GM19035 (cell line): ENCODE measurements around the gene CACNB1.

Experiments used
- ATAC-seq: cut with Tn5 transposase; IDR thresholded peaks from one replicate; pipeline ENCODE4 v1.9.1; 2021; ENCODE audit not compliant: unreplicated experiment

The CACNB1 gene

GRCh38 chr17:39197380-39198185 lies at the start of gene CACNB1:
Gene CACNB1 (minus strand): TSS chr17:39197669. CDS start chr17:39197495, 174 bp downstream.
- ATAC-seq: no peak

DNA sequence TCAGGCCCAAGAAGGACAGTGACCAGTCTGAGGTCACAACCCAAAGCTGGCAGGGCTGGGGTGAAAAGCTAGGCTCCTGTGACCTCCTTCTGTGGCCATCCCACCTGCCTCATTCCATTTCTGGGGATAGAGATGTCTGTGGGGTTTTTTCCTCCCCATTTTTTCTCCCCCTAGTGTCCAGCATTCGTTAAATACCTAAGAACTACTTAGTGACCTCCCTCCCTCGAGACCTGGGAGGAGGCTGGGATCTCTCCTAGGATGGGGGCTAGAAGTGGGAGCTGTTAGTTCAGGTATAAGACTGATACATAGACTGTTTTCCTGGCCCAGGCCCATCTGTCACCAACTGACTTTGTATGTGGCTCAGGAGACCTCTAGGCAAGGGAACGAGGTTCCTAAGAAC lies 48.8 kb upstream of the CACNB1 start:
- no peak for ATAC-seq

DNA sequence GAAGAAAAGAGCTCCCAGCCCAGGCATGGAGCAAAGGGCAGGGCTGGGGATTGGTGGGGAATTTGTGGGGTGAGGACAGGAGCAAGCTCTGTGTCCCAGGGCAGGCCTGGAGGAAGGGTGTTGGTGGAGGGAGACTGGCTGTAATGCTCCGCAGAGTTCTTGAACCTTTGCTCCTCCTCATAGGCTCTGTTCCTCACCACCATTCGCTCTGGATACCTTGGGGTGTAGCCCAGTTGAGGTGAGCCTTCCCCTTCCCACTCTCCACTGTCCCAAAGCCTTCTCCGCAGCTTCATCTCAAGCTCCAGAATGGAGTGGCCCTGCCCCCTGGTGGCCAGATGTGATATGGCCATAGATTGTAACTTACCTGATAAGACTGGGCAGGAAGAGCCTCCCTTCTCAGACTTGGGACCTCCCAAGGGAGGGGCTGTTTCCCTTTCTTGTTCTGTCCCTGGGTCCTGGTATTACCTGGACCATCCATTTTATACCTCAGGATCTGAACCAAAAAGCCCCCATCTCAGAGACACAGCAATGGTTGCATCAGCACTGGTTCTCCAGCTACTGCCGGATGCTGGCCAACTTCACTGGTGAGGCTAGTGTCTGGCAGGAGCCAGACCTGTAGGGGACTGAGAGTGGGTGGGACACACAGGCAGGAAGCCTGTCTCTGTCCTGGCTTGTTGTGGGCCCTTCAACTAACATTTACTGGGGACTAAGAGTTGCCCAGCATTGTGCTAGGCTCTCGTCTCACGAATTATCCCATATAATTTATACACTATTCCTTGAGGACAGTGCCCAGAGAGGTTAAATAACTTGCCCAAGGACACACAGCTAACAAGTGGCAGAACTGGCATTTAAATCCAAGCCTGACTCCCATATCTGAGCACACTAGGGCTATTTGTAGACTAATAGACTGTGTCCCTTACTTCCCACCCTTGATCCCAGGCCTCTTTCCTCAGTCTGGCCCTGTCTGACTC lies 47.4 kb upstream of the CACNB1 start:
- no peak for ATAC-seq

GRCh38 chr17:39244016-39244599 lies 46.6 kb upstream of the CACNB1 start:
- no peak for ATAC-seq

GRCh38 chr17:39243155-39243554 lies 45.7 kb upstream of the CACNB1 start:
- no peak for ATAC-seq

GRCh38 chr17:39240631-39241030 lies 43.2 kb upstream of the CACNB1 start:
- no peak for ATAC-seq

- ATAC-seq: no peak
Observed at GRCh38 chr17:39239640-39240314, 42.3 kb upstream of the CACNB1 start.

GRCh38 chr17:39238311-39238972 lies 41.0 kb upstream of the CACNB1 start:
- no peak for ATAC-seq

DNA sequence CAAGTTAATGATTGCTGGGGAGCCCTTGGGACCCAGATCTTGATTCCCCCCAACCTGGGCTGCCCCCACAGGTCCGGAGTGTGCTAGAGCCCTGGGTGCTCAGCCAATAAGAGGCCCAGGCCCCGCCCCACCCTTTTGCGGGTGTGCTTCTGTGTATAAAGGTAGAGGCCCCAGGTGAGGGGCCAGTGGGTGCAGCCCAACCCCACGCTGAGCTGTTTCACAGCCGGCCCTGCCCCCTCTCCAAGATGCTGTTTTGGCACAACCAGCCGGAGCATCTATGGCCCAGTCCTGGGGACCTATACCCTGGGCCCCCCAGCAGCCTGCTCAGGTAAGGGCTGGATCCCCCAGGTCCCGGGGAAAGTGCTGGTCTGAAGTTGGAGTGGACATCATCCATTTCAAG lies 40.1 kb upstream of the CACNB1 start:
- ATAC-seq: no peak

DNA sequence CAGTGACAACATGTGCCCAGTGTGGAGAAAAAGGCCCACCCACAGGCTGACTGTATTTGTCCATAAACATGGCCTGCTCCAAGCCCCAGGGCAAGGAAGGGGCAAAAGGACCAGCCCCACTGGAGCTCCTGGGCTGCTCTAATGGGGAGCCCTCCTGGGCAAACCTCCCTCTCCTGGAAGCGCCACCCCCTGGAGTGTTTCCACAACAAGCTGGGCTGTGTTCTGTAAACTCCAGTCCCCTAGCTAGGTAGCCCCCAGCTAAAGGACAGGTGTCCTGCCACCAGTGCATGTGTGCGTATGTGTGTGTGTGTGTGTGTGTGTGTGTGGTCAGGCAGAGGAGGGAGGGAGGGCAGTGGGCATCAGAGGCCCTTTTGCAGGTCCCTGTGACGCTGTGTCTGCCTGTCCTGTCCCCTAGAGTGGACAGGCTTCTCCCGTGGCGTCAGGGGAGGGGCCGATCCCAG lies 39.5 kb upstream of the CACNB1 start:
- ATAC-seq: no peak

DNA sequence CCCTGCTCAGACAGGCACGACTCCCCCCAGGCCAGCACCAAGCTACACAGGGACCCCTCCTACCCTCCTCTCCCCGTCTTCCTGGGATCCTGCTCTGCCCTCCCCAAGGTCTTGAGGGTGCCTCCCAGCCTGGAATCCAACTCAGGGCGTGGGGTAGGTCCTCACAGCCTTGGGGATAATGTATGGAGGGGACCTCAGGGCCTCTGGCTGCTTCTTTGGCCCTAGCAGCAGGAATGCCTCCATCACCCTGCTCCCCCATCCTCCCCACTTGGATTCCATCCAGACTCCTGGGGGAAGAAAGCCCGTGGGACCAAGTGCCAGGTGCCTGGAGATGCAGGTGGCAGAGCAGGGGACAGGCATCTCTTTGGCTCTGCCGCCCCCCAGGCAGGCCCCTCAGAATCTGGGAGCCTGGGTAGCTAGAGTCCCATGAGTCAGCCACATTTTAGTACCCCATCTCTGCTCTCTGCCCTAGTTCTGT lies 39.0 kb upstream of the CACNB1 start:
- no peak for ATAC-seq

GRCh38 chr17:39235555-39236449 lies 38.3 kb upstream of the CACNB1 start:
- ATAC-seq: no peak

- no peak for ATAC-seq
Observed at GRCh38 chr17:39231591-39232551, 34.4 kb upstream of the CACNB1 start.

DNA sequence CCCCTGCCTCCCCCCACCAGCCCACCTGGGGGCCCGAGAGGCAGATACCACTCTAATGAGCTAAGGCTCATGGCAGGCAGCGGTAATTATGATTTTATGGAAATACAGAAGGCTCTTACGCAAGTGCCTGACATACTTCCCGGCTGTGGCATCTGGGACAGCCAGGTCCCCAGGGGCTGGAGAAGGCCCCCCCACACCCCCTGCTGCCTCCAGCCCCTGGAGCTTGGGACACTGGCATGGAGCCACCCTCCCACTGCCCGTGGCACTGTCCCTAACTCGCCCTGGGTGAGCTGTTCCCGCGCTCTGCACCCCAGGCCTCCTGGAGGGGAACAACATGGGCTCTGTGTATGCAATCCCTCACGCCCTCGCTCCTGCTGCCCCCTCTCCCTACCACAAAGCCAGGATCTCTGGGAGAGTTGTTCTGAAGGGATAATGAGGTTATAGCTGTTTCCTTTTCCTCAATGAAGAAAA lies 33.7 kb upstream of the CACNB1 start:
- no peak for ATAC-seq

- ATAC-seq: no peak
Observed at GRCh38 chr17:39230361-39230760, 32.9 kb upstream of the CACNB1 start.

DNA sequence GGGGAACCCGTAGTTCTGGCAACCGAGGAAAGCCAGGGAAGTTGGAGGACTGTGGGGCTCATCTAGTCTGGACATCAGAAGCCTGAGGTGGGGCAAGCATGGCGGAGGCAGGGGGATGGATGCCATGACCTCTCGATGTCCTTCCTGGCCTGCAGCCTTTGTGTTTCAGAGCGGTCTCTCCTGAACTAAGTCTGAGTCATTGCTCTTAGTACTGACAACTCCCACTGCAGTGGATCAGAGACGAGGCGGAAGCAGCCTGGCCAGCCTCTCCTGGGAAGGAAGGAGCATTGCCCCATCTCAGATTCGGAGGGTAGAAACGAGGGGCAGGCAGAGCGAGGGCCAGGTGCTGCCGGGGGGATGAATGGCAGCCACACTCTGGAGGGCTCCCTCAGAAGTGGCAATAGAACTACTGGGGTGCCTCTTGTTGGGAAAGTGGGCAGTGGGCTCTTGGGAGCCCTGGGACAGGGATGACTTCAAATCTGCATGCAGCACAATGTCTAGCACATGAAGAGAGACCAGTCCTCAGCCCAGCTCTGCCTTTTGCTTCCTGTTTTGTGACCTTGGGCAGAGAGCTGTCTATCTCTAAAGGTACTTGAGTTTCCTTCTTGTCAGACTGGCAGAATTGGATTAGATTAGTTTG lies 31.9 kb upstream of the CACNB1 start:
- ATAC-seq: no peak

GRCh38 chr17:39227364-39227919 lies 30.0 kb upstream of the CACNB1 start:
- no peak for ATAC-seq
